ENCODE results near the gene CEP55. TPM values are rescaled to one million over a fixed set of nuclear protein-coding genes. Genes with fewer than 3 reads are reported as not detected.
A peak's percentile ranks its signal among the peaks of the same experiment; 100 is the strongest.

Gene CEP55
- total RNA-seq, 1 donor: 36.9 TPM

DNA sequence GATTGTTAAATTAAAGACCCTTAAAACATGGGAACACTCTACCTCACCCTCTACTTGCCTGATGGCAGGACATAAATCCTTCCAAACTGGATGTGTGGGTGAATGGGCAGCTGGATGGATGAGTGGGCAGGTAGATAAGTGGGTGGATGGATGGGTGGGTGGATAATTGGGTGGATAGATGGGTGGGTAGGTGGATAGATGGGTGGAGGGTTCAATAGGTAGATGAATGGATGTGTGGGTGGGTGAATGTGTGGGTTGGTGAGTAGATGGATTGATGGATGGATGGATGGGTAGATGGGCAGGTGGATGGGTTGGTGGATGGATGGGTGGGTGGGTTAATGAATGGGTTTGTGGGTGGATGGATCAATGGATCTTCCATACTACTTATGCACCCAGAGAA, 51.1 kb downstream of the CEP55 start:
- no peak overlapping the region for H3K4me3 ChIP-seq (ENCODE audit: low read depth, low read length)
- TF ChIP-seq, protein P1, sequence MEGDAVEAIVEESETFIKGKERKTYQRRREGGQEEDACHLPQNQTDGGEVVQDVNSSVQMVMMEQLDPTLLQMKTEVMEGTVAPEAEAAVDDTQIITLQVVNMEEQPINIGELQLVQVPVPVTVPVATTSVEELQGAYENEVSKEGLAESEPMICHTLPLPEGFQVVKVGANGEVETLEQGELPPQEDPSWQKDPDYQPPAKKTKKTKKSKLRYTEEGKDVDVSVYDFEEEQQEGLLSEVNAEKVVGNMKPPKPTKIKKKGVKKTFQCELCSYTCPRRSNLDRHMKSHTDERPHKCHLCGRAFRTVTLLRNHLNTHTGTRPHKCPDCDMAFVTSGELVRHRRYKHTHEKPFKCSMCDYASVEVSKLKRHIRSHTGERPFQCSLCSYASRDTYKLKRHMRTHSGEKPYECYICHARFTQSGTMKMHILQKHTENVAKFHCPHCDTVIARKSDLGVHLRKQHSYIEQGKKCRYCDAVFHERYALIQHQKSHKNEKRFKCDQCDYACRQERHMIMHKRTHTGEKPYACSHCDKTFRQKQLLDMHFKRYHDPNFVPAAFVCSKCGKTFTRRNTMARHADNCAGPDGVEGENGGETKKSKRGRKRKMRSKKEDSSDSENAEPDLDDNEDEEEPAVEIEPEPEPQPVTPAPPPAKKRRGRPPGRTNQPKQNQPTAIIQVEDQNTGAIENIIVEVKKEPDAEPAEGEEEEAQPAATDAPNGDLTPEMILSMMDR (IDR thresholded peaks at IDR 0.05; ENCODE audit: insufficient read depth, low read length): no peak
- no peak for DNase-seq (ENCODE audit: low read depth)

- DNase-seq (ENCODE audit: low read depth): peak; percentile 23
- TF ChIP-seq, protein P1 (IDR thresholded peaks at IDR 0.05; ENCODE audit: insufficient read depth, low read length): no peak
- H3K4me3 ChIP-seq (ENCODE audit: low read depth, low read length): no peak overlapping the region
Observed at GRCh38 chr10:93548376-93549071, 52.1 kb downstream of the CEP55 start.

GRCh38 chr10:93550606-93551005, 54.2 kb downstream of the CEP55 start:
- H3K4me3 ChIP-seq (ENCODE audit: low read depth, low read length): no peak overlapping the region
- TF ChIP-seq, protein P1 (IDR thresholded peaks at IDR 0.05; ENCODE audit: insufficient read depth, low read length): no peak
- DNase-seq (ENCODE audit: low read depth): no peak

- no peak for DNase-seq (ENCODE audit: low read depth)
- no peak overlapping the region for H3K4me3 ChIP-seq (ENCODE audit: low read depth, low read length)
- TF ChIP-seq, protein P1 (IDR thresholded peaks at IDR 0.05; ENCODE audit: insufficient read depth, low read length): no peak
Observed at GRCh38 chr10:93552780-93553179, 56.4 kb downstream of the CEP55 start.

- no peak for DNase-seq (ENCODE audit: low read depth)
- TF ChIP-seq, protein P1 (IDR thresholded peaks at IDR 0.05; ENCODE audit: insufficient read depth, low read length): no peak
- H3K4me3 ChIP-seq (ENCODE audit: low read depth, low read length): no peak overlapping the region
Observed at GRCh38 chr10:93553482-93554315, 57.3 kb downstream of the CEP55 start.

GRCh38 chr10:93554316-93554663, 57.9 kb downstream of the CEP55 start:
- no peak overlapping the region for H3K4me3 ChIP-seq (ENCODE audit: low read depth, low read length)

More at GRCh38 chr10:93554316-93554663, 57.9 kb downstream of the CEP55 start:
- TF ChIP-seq, protein P1 (IDR thresholded peaks at IDR 0.05; ENCODE audit: insufficient read depth, low read length): no peak
- no peak for DNase-seq (ENCODE audit: low read depth)
